ENCODE measurements around the gene SLC35A1.

DNA sequence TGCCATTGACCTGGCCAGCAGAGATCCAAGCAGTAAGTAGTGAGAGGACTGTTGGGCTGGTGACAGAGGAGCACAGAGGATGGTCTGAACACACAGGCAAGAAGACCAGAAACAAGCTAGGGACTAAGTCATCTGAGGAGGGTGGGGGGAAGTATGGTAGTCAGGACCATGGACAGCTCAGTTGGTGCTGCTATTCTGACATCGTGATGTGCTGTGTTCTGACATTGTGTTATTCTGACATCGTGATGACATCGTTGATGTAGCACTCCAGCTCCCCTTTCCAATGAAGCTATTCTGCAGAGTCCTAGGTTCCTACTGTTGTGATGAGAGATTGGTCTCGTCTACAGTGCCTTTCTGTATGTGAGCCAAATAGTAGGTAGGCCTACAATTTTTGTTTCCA is 36.3 kb upstream of the SLC35A1 start:
- TF ChIP-seq, protein P1, sequence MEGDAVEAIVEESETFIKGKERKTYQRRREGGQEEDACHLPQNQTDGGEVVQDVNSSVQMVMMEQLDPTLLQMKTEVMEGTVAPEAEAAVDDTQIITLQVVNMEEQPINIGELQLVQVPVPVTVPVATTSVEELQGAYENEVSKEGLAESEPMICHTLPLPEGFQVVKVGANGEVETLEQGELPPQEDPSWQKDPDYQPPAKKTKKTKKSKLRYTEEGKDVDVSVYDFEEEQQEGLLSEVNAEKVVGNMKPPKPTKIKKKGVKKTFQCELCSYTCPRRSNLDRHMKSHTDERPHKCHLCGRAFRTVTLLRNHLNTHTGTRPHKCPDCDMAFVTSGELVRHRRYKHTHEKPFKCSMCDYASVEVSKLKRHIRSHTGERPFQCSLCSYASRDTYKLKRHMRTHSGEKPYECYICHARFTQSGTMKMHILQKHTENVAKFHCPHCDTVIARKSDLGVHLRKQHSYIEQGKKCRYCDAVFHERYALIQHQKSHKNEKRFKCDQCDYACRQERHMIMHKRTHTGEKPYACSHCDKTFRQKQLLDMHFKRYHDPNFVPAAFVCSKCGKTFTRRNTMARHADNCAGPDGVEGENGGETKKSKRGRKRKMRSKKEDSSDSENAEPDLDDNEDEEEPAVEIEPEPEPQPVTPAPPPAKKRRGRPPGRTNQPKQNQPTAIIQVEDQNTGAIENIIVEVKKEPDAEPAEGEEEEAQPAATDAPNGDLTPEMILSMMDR (IDR thresholded peaks at IDR 0.05; ENCODE audit: insufficient read depth, low read depth, low read length): no peak
- no peak for TF ChIP-seq EZH2 (IDR thresholded peaks at IDR 0.05; ENCODE audit: insufficient read depth, low read length)

Data from astrocyte (in vitro differentiated cells and primary cell).